ENCODE data around the gene C1orf94. TPM values are rescaled to one million over a fixed set of nuclear protein-coding genes. Genes with fewer than 3 reads are reported as not detected.

Gene C1orf94, protein sequence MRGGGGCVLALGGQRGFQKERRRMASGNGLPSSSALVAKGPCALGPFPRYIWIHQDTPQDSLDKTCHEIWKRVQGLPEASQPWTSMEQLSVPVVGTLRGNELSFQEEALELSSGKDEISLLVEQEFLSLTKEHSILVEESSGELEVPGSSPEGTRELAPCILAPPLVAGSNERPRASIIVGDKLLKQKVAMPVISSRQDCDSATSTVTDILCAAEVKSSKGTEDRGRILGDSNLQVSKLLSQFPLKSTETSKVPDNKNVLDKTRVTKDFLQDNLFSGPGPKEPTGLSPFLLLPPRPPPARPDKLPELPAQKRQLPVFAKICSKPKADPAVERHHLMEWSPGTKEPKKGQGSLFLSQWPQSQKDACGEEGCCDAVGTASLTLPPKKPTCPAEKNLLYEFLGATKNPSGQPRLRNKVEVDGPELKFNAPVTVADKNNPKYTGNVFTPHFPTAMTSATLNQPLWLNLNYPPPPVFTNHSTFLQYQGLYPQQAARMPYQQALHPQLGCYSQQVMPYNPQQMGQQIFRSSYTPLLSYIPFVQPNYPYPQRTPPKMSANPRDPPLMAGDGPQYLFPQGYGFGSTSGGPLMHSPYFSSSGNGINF
- total RNA-seq (not detected), polyA plus RNA-seq (not detected), total RNA-seq (0 reads per million in 6 experiments)

DNA sequence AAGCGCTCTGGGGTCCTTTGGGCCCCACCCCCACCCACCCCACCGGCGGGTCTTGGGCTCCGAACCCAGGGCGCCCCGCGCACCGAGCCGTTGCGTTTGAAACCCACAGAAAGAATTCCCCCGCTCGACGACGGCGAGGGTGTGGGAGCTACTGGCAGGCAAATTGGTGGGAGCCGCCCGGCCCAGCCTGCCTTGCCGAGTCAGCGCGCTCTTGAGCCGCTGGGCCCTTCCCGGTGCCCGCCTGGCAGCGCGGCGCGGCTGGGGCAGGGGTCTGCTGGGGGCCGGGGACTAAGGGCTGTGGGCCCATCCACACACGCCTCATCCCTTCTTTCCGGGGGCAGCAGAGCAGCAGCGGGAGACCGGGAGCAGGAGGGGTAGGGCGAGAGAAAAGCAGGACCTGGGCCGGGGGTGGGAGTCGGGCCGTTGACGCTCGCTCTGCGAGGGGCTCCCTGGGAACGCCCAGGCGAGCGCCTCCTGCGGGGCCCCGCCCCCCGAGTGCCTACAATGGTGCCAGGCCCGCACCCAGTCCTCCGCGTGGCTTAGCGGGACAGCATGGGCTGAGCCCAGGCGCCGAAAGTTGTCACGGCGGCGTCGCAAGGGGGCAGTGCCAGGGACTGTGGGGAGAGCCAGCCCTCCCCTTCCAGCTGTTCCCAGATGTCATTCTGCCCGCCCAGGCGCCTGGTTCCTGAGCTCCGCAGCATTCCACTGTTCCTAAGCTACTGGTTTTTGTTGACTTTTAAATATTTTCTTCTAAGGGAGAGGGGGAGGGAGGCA is at the start of gene C1orf94:
TSS of gene C1orf94 (plus strand) at position 78 of the 774 bp plus-strand sequence. CDS start 883 bp downstream, outside the sequence.
- Mint-ChIP-seq H3K4me3 (no peak within 1 kb of the TSS), H3K27me3 (peaks cover 29 to 73% (median 40%) of the 10 kb centered on the region in 5 donors), H3K36me3 (no peaks in the 10 kb centered on the region), H3K27ac (peak within 1 kb of the TSS in 1 of 10 donors; percentile 65), H3K4me1 (no peaks in the 10 kb centered on the region), H3K9me3 (peaks cover 0 to 3% (median 0%) of the 10 kb centered on the region in 9 donors)
- POLR2A ChIA-PET, result no interaction called here
- no peak for ATAC-seq
- no peak for DNase-seq

DNA sequence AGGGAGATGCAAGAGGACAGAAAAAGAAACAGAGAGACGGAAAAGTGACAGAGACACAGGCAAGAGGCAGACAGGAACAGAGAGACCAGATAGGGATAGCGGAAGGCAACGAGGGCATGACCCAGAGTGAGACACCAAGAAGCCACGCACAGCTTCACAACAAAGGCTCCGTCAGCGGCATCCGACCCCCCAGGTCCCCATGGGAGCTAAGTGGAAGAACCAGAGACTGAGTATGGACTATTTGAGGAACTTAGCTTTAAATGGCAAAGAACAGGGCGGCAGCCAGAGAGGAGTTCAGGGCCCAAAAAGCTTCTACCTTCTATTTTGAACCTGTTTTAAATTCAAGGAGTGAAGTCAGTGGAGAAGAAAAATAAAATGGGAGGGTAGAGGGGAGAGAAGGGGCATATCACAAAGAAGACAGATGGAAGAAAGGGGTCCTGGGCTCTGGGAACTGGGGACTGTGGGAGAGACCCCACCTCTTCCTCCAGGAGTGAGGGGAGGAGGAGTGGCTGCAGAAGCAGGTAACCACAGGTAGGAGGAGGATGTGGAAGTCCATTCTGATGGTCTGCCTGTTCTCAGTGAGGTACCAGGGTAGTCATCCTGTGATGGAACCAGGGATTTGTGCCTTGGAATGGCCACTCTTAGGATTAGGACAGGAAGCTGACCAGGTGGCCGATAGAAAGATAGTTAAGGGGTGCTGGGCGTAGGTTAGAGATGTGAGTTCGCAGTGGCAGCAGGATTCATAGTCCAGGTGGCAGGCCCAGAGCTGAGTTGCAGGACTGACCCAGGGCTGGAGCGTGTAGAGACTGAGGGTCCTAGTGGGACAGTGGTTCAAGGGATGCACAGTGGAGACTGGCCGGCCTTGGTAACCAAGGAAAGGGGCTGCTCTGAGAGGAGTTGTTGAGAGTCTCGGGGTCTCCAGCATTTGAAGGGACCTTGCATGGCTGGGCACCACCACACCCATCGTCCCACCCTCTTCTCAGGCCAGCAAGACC is 49.4 kb upstream of the C1orf94 start:
- no peak for ATAC-seq
- no peaks in the 10 kb centered on the region for H3K36me3 Mint-ChIP-seq
- POLR2A ChIA-PET, result no interaction called here
- peaks cover 5 to 40% (median 36%) of the 10 kb centered on the region in 5 donors for H3K27me3 Mint-ChIP-seq
- no peak overlapping the region for H3K27ac Mint-ChIP-seq
- H3K4me3 Mint-ChIP-seq, result no peak overlapping the region
- no peaks in the 10 kb centered on the region for H3K4me1 Mint-ChIP-seq
- no peaks in the 10 kb centered on the region for H3K9me3 Mint-ChIP-seq
- DNase-seq, result no peak

DNA sequence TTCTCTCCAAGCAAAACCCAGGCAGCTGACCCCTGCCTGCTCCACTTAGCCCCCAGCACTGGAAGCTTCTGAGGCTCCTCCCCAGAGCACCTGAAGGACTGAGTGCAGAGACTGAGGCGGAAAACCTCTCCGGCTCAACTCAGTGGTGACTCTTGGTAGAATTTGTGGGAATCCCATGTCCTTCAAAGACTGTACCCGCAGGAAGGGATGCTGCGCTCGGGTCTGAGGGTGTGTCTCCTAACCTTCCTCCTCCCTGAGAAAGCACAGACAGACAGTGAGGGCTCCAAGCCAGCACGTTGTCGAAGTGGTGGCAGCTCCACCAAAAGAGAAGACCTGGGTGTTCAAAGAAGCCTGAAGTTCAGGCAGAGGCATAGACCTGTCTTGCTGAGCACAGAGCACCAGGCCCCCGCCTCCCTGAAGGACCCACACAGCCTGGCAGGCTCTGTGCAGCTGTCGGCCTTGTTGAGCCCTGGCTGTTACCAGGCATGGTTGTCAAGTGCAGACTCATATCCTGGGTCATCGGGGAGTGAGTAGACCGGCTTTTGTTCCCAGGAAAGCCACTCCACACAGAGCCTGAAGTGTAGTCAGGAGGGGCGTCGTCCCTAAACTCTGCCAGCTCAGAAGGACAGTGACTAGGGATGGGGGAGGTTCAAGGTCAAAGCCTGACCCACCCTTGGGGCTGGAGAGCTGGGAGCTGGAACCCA is 48.4 kb upstream of the C1orf94 start:
- Mint-ChIP-seq H3K36me3 (no peaks in the 10 kb centered on the region), H3K27ac (peak overlapping the region in 2 of 10 donors; percentile 20 to 27), H3K9me3 (no peaks in the 10 kb centered on the region), H3K27me3 (peaks cover 5 to 42% (median 32%) of the 10 kb centered on the region in 5 donors), H3K4me3 (no peak overlapping the region), H3K4me1 (no peaks in the 10 kb centered on the region)
- ATAC-seq (no peak), DNase-seq (no peak)
- POLR2A ChIA-PET, result no interaction called here

DNA sequence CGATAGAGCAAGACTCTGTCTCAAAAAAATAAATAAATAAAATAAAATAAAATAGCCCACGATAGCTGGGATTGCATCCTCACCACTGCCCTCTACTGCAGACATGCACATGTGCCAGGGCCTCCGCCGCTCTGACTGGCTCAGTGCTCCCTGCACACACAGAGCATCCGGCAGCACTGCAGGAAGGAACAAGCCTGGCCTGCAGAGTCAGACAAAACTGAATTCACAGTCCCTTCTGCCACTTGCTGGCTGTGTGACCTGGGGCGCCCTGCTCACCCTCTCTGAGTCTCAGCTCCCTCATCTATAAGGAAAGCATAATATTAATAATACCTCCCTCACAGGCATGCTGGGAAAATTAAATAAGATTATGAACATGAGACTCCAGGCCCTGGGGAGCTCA is 47.1 kb upstream of the C1orf94 start:
- Mint-ChIP-seq H3K4me3 (no peak overlapping the region), H3K4me1 (no peaks in the 10 kb centered on the region), H3K36me3 (no peaks in the 10 kb centered on the region), H3K9me3 (no peaks in the 10 kb centered on the region), H3K27me3 (peaks cover 5 to 41% (median 32%) of the 10 kb centered on the region in 5 donors), H3K27ac (no peak overlapping the region)
- POLR2A ChIA-PET, result no interaction called here
- no peak for DNase-seq
- ATAC-seq, result no peak

DNA sequence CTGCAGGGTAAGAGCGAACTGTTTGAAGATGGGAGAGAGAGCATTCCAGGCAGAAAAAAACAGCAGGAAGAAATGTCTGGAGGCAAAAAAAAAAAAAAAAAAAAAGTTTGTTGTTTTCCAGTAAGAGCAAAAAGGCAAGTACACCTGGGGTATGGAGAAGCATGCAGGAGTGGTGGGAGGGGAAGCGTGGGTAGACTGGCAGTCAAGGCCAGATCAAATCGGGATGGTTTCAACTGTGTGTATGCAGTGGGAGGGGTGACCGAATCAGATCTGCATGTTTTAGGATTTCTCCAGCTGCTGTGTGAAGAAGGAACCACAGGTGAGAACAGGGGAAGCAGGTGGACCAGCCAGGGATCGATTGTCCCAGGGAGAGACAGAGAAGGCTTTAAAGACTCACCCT is 46.4 kb upstream of the C1orf94 start:
- ATAC-seq (no peak), DNase-seq (no peak)
- POLR2A ChIA-PET, result no interaction called here
- Mint-ChIP-seq H3K27me3 (peaks cover 2 to 34% (median 28%) of the 10 kb centered on the region in 5 donors), H3K9me3 (no peaks in the 10 kb centered on the region), H3K4me3 (peak overlapping the region in 1 of 10 donors; percentile 29), H3K27ac (no peak overlapping the region), H3K4me1 (no peaks in the 10 kb centered on the region), H3K36me3 (no peaks in the 10 kb centered on the region)

DNA sequence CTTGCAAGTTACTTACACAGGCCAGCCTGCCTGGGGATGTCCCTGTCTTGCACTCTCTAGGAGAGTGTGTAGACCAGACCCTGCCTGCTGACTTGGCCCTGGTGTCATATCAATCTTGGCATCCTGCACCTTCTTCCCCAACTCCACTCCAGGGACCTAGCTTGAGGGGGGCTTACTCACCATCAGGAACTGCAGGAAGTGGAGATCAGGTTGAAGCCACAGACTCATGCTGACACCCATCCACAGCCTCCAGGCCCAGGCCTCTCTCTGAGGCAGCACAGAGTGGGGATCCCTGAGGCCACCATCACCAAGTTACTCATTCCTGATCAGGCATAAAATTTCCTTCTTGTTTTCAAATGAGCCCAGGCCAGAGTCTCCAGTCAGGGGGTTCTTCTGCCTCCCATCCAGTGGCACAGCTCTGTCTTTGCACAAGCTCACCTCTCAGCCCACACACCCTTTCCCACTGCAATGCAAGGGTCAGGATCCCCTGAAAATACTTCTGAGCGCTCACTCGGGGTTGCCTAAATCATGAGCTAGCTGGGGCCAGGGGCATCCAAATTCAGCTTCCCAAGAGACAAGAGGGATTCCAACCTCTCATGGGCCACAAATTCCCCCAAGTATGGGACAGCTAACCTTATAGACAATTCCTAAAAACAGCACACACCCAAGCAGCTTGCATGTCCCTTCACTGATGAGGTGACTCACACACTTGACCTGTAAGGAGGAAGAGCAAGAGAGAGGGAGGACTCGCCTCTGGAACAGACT is 45.1 kb upstream of the C1orf94 start:
- H3K9me3 Mint-ChIP-seq, result no peaks in the 10 kb centered on the region
- POLR2A ChIA-PET, result no interaction called here
- DNase-seq (no peak), ATAC-seq (no peak)
- H3K27me3 Mint-ChIP-seq, result peaks cover 2 to 27% (median 24%) of the 10 kb centered on the region in 5 donors
- no peak overlapping the region for H3K27ac Mint-ChIP-seq
- H3K36me3 Mint-ChIP-seq, result no peaks in the 10 kb centered on the region
- H3K4me3 Mint-ChIP-seq, result no peak overlapping the region
- no peaks in the 10 kb centered on the region for H3K4me1 Mint-ChIP-seq

DNA sequence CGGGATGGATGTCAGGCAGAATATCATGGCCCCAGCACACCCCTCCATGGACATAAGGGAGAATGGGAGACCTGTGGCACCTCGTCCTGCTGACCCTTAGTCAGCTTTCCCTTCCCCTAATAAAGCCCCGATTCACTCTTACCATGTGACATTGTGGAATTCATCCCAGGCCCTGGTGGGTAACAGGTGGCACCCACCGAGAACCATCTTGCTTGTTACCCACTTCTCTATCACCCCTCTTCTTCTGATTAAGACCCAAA is 44.6 kb upstream of the C1orf94 start:
- no peak overlapping the region for H3K4me3 Mint-ChIP-seq
- peaks cover 0 to 26% (median 18%) of the 10 kb centered on the region in 5 donors for H3K27me3 Mint-ChIP-seq
- POLR2A ChIA-PET, result no interaction called here
- no peaks in the 10 kb centered on the region for H3K36me3 Mint-ChIP-seq
- H3K27ac Mint-ChIP-seq, result no peak overlapping the region
- DNase-seq, result no peak
- H3K4me1 Mint-ChIP-seq, result no peaks in the 10 kb centered on the region
- no peak for ATAC-seq
- H3K9me3 Mint-ChIP-seq, result no peaks in the 10 kb centered on the region

DNA sequence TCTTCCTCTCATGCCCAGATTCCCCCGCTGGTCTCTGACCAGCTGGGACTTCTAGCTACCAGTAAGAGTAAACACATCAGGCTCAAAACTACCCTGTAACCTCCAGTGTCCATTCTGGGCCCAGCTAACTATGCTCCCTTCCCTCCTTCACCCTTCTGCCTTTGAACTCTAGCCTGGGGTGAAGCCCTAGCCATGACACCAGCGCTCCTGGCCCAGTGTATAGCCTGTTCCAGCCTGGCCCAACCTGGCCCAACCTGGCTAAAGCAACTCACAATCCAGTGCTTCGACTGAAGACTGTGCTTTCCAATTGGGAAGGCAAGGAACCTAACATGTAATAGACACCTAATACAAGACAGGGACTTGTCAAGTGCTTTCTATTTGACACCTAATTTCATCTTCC is 39.3 kb upstream of the C1orf94 start:
- Mint-ChIP-seq H3K27ac (no peak overlapping the region), H3K27me3 (peaks cover 6 to 17% (median 10%) of the 10 kb centered on the region in 5 donors), H3K9me3 (peaks cover 0 to 3% (median 0%) of the 10 kb centered on the region in 9 donors), H3K4me3 (no peak overlapping the region), H3K4me1 (no peaks in the 10 kb centered on the region), H3K36me3 (no peaks in the 10 kb centered on the region)
- no peak for DNase-seq
- no peak for ATAC-seq
- POLR2A ChIA-PET, result no interaction called here

DNA sequence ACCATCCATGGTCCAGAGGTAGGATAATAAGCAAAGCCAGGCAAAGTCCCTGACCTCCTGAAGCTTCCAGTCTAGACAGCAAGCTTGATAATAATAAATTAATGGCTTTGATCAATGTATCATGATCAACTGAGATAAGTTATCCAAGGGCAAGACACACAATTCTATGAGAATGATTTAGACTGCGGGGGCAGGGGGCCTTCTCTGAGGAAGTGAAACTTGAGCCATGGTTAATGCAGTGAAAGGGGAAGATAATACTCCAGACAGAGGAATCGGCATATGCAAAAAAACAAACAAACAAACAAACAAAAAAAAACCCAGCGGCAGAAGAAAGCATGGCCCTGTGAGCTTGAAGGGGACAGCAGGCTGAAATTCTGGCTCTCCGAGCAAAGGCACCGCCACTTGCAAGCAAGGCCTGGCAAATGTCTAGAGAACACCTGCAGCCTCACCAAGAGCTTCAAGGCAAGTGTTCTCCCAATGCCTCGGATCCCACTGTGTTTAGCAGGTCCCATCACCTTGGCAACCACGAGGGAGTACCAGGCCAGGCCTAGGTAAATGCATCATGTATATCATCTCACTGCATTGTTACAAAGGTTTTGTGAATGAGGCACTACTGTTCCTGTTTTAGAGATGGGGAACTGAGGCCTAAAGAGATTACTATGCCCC is 36.6 kb upstream of the C1orf94 start:
- no peak for ATAC-seq

DNA sequence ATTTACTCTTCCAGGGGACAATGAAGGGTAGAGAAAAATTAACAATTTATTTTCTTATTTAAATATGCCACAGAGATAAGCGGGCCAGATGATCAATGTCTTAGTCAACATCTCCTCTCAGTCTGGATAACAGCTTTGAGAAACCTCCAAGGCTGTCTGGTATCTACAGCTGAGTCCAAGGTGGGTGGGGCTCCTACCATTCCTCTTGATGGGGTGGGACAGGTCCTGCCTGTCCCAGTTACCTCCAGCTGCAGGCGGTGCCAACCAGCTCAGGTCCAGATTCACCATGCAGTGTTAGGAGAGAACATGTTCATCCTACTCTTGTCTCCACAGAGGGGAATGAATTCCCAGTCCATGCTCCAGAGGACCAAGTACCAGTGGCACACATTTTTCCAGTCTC is 32.7 kb upstream of the C1orf94 start:
- Mint-ChIP-seq H3K4me3 (no peak overlapping the region), H3K9me3 (peaks cover 0 to 3% (median 0%) of the 10 kb centered on the region in 9 donors), H3K4me1 (no peaks in the 10 kb centered on the region), H3K27ac (peak overlapping the region in 1 of 10 donors; percentile 65), H3K27me3 (peaks cover 9 to 24% (median 19%) of the 10 kb centered on the region in 5 donors), H3K36me3 (no peaks in the 10 kb centered on the region)
- DNase-seq, result no peak
- no peak for ATAC-seq
- POLR2A ChIA-PET, result no interaction called here

More for the DNA sequence above, 36.6 kb upstream of the C1orf94 start:
- H3K4me1 Mint-ChIP-seq, result no peaks in the 10 kb centered on the region
- peaks cover 6 to 12% (median 9%) of the 10 kb centered on the region in 5 donors for H3K27me3 Mint-ChIP-seq
- H3K4me3 Mint-ChIP-seq, result no peak overlapping the region
- no peak overlapping the region for H3K27ac Mint-ChIP-seq
- no peaks in the 10 kb centered on the region for H3K36me3 Mint-ChIP-seq
- POLR2A ChIA-PET, result no interaction called here
- no peak for DNase-seq
- peaks cover 0 to 3% (median 0%) of the 10 kb centered on the region in 9 donors for H3K9me3 Mint-ChIP-seq

DNA sequence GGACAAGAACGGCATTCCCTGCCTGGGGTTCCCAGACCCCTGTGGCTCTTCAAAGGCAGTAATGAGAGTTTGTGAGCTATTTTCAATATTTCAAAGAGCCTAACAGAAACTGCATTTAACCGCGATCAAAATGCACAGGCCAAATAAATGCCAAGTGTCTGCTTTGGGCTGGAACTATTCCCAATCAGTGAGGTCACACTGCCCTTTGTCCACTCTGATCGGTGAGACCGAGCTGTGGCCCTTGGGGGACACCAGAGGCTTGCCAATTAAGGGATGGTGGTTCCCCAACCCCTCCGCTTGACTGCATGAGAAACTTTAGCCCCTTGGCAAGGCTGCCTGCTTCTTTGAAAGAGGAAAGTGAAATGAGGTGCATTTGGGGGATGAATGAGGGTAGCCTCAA is 31.9 kb upstream of the C1orf94 start:
- H3K27me3 Mint-ChIP-seq, result peaks cover 9 to 25% (median 24%) of the 10 kb centered on the region in 5 donors
- H3K4me1 Mint-ChIP-seq, result no peaks in the 10 kb centered on the region
- peaks cover 0 to 3% (median 0%) of the 10 kb centered on the region in 9 donors for H3K9me3 Mint-ChIP-seq

More for the DNA sequence above, 31.9 kb upstream of the C1orf94 start:
- no peak for DNase-seq
- H3K4me3 Mint-ChIP-seq, result no peak overlapping the region
- no peaks in the 10 kb centered on the region for H3K36me3 Mint-ChIP-seq
- H3K27ac Mint-ChIP-seq, result no peak overlapping the region
- POLR2A ChIA-PET, result no interaction called here
- ATAC-seq, result no peak

Data from naive thymus-derived CD8-positive, alpha-beta T cell (primary cell).